HCT116 (cell line): ENCODE data around the gene MECP2. TPM values are rescaled to one million over a fixed set of nuclear protein-coding genes. Genes with fewer than 3 reads are reported as not detected.
"Not testable (repeated sequence)": the region's sequence is repeated elsewhere in the genome, so short reads cannot be mapped to it uniquely, and the experiment has no call there.

Experiments used
- ATAC-seq: fragments of 200-7000 bp; cut with Tn5 transposase; 2 replicates; pipeline ENCODE4 v1.9.1; 2020; ENCODE audit warnings: mild to moderate bottlenecking, moderate library complexity
- Bru-seq: library from RNA; stranded (reverse); fragments of 400-500 nt; gene quantifications from one replicate; lab custom pipeline; 2021; lab: Mats Ljungman, UMichigan
- BruChase-seq, 2 experiments: library from RNA; stranded (reverse); fragments of 400-500 nt; gene quantifications; one replicate each; lab custom pipeline; 2021; lab: Mats Ljungman, UMichigan
- BruUV-seq: library from RNA; stranded (reverse); fragments of 400-500 nt; replicated peaks from 2 replicates; lab custom pipeline; 2021; lab: Mats Ljungman, UMichigan
- CTCF ChIA-PET: fragments of 300-600 bp; sonication (Branson Sonifier 250); formaldehyde crosslinking; loops from one replicate; lab custom pipeline; 2021; ENCODE audit warnings: antibody characterized with exemption; lab: Charles Lee
- POLR2A ChIA-PET: fragments of 300-600, 350-600 bp; sonication (Branson Sonifier 250); formaldehyde crosslinking; loops from one replicate; lab custom pipeline; 2021; ENCODE audit warnings: antibody characterized with exemption; lab: Charles Lee
- RAD21 ChIA-PET, 2 experiments: fragments of 300-600 bp; sonication (Branson Sonifier 250); formaldehyde crosslinking; loops; one replicate each; lab custom pipeline; 2023; ENCODE audit warnings: low total read pairs in 2 of 2; ENCODE audit not compliant: uncharacterized antibody in 2 of 2, unreplicated experiment in 2 of 2, low non-redundant PET in 1 of 2; lab: Charles Lee
- DNase-seq: peaks from one replicate; pipeline ENCODE4 v3.0.0-alpha.2; 2010; ENCODE audit warnings: low read depth, low spot score
- H2AFZ ChIP-seq: fragments of 200-600 bp; shearing (Covaris generic), sonication (generic); 2 replicates; pipeline ENCODE4 v1.6.1; 2017; ENCODE audit warnings: low read depth, mixed run types, mixed read lengths, antibody characterized with exemption, low read length; ENCODE audit not compliant: poor library complexity, severe bottlenecking
- H3K27ac ChIP-seq: 2 replicates; pipeline ENCODE4 v1.5.1; 2012; ENCODE audit warnings: low read depth, low read length
- H3K27me3 ChIP-seq: fragments of 200-600 bp; sonication (generic); 2 replicates; pipeline ENCODE4 v1.6.1; 2016; ENCODE audit warnings: mixed run types, low read length, mixed read lengths; ENCODE audit not compliant: insufficient read depth
- H3K36me3 ChIP-seq, 2 experiments: fragments of 200-500 bp in 1 of 2; fragments of 200-600 bp in 1 of 2; sonication (Bioruptor generic) in 1 of 2; sonication (generic) in 1 of 2; 2 replicates each; pipeline versions ENCODE4 v1.5.1 to v1.6.1; 2014 to 2016; ENCODE audit warnings: low read length in 2 of 2, inconsistent platforms in 1 of 2, mixed read lengths in 1 of 2, mixed run types in 1 of 2; ENCODE audit not compliant: insufficient read depth in 2 of 2, control insufficient read depth in 1 of 2
- H3K4me1 ChIP-seq, 2 experiments: fragments of 200-600 bp in 1 of 2; sonication (generic) in 1 of 2; 2 replicates each; pipeline versions ENCODE4 v1.5.1 to v1.6.1; 2012 to 2017; ENCODE audit warnings: low read length in 2 of 2, inconsistent platforms in 1 of 2, mild to moderate bottlenecking in 1 of 2, mixed read lengths in 1 of 2, mixed run types in 1 of 2, moderate library complexity in 1 of 2; ENCODE audit not compliant: insufficient read depth in 2 of 2, control insufficient read depth in 1 of 2
- H3K4me2 ChIP-seq: fragments of 200-600 bp; sonication (generic); 2 replicates; pipeline ENCODE4 v1.6.1; 2017; ENCODE audit warnings: mixed run types, low read length, mixed read lengths
- H3K4me3 ChIP-seq, 2 experiments: fragments of 200-600 bp in 1 of 2; sonication (generic) in 1 of 2; replicated peaks in 1 of 2; 2 replicates each; pipeline ENCODE4 v1.5.1; 2011 to 2016; ENCODE audit warnings: low read length in 2 of 2, control low read depth in 1 of 2, low read depth in 1 of 2, mild to moderate bottlenecking in 1 of 2, mixed read lengths in 1 of 2, mixed run types in 1 of 2
- H3K79me2 ChIP-seq: fragments of 200-600 bp; sonication (generic); 2 replicates; pipeline ENCODE4 v1.6.1; 2017; ENCODE audit warnings: mild to moderate bottlenecking, mixed run types, low read length, moderate library complexity, mixed read lengths; ENCODE audit not compliant: insufficient read depth
- H3K9ac ChIP-seq: fragments of 200-600 bp; sonication (generic); 2 replicates; pipeline ENCODE4 v1.6.1; 2016; ENCODE audit warnings: low read length, mixed read lengths
- H3K9me2 ChIP-seq: fragments of 200-600 bp; sonication (generic), shearing (Covaris generic); 2 replicates; pipeline ENCODE4 v1.6.1; 2017; ENCODE audit warnings: mixed run types, mild to moderate bottlenecking, moderate library complexity; ENCODE audit not compliant: insufficient read depth
- H3K9me3 ChIP-seq, 2 experiments: fragments of 200-500 bp in 1 of 2; fragments of 200-600 bp in 1 of 2; sonication (Bioruptor generic) in 1 of 2; sonication (generic) in 1 of 2; 2 replicates each; pipeline ENCODE4 v1.6.1; 2014 to 2017; ENCODE audit warnings: low read length in 2 of 2, mixed read lengths in 2 of 2, inconsistent platforms in 1 of 2, low read depth in 1 of 2, mild to moderate bottlenecking in 1 of 2, mixed run types in 1 of 2, moderate library complexity in 1 of 2; ENCODE audit not compliant: control insufficient read depth in 1 of 2, insufficient read depth in 1 of 2
- H4K20me1 ChIP-seq: fragments of 200-600 bp; sonication (generic), shearing (Covaris generic); 2 replicates; pipeline ENCODE4 v1.6.1; 2017; ENCODE audit warnings: mixed run types, mild to moderate bottlenecking, moderate library complexity; ENCODE audit not compliant: insufficient read depth
- CEBPB ChIP-seq: IDR thresholded peaks from 2 replicates; pipeline ENCODE4 v1.6.1; 2012; ENCODE audit warnings: low read depth
- EGR1 ChIP-seq: IDR thresholded peaks from 2 replicates; pipeline ENCODE4 v1.6.1; 2012; ENCODE audit warnings: low read depth
- POLR2AphosphoS5 ChIP-seq: IDR thresholded peaks from 2 replicates; pipeline ENCODE4 v1.6.1; 2011; ENCODE audit warnings: mild to moderate bottlenecking, low read depth, low read length, moderate library complexity
- SIN3A ChIP-seq: IDR thresholded peaks from 2 replicates; pipeline ENCODE4 v1.6.1; 2012; ENCODE audit warnings: low read depth
- SP1 ChIP-seq: IDR thresholded peaks from 2 replicates; pipeline ENCODE4 v1.6.1; 2012; ENCODE audit warnings: low read depth
- YY1 ChIP-seq: IDR thresholded peaks from 2 replicates; pipeline ENCODE4 v1.6.1; 2011; ENCODE audit warnings: low read length, low read depth, moderate library complexity, mild to moderate bottlenecking; ENCODE audit not compliant: insufficient replicate concordance; ENCODE audit errors: extremely low read depth
- intact Hi-C: fragments of 100-400 bp; cut with micrococcal nuclease; formaldehyde crosslinking; loops from 2 replicates; pipeline ENCODE4 v1.10.0; 2022
- long read RNA-seq: library from polyadenylated mRNA; unstranded; transcript quantifications from one replicate; pipeline ENCODE4 v2.0.0, GENCODE V29; 2021; ENCODE audit not compliant: unreplicated experiment
- polyA plus RNA-seq: library from polyadenylated mRNA; unstranded; fragments of >200 nt; gene quantifications from 2 replicates; pipeline ENCODE4 v1.2.1, GENCODE V29; 2012; ENCODE audit warnings: missing spikeins
- total RNA-seq: library from RNA; stranded (reverse); gene quantifications from one replicate; pipeline ENCODE4 v1.2.1, GENCODE V29; 2021; ENCODE audit not compliant: unreplicated experiment
- TF ChIP-seq, protein P1 (sequence below): IDR thresholded peaks from 2 replicates; pipeline ENCODE4 v1.6.1; 2012

MECP2 gene
- total RNA-seq (32.4 TPM), Bru-seq, nascent RNA (percentile 74 among the genes with signal in this experiment), BruChase-seq, experiment 1, labeled RNA remaining after a 6-hour chase (percentile 87 among the genes with signal in this experiment), BruChase-seq, experiment 2, labeled RNA remaining after a 2-hour chase (percentile 81 among the genes with signal in this experiment)
- 12.5 and 13.7 TPM in 2 replicates for polyA plus RNA-seq
- long read RNA-seq, full-length matches to known transcripts: 11 of 34 reads
- long read RNA-seq, partial matches to known transcripts: 2 of 34 reads
- long read RNA-seq, other reads (novel, unspliced or antisense): 21 of 34 reads

DNA sequence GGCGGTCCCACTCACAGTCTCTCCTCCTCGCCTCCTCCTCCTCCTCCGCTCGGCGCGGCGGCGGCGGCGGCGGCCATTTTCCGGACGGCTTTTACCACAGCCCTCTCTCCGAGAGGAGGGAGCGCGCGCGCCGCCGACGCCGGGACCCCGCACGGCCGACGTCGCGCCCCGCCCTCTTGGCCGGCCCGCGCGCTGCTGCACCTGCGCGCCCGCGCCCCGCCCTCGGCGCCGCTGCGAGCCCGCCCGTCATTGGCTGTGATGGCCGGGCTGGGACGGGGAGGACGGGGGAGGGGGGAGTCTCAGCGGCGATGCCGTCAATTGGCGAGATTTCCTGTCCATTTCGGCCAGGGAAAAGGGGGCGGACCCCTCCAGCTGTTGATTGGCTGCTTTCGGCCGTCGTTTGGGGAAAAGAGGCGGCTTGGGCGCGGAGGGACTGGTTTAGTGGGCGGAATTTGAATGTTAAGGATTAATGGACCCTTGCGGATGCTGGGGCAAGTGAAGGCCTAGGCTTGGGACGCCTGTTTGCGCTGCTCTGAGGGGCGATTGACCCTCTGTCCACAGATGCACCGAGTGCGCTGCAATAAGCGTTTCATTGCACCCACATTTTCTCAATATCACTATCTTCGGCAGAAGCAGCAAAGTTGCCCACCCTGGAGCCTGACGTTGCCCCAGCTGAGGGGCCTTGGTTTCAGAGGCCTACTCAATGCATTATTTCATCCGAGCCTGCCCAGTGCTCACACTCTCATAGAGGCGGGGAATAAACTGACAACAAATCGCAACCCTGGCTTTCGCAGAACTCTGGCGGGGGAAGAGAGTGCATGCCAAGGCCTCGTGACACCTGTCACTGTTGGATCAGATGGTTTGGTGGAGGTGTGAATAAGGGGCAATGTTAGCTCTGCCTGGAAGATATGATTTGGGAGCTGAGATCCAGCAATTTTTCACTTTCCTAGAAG is at the start of gene MECP2:
TSS of gene MECP2 (minus strand) at position 129 of the 953 bp plus-strand sequence.
- ChIA-PET RAD21 (no interaction called here), POLR2A (no interaction called here), CTCF (no interaction called here)
- DNase-seq: peak; percentile 80
- H3K27ac ChIP-seq: peak within 1 kb of the TSS; percentile 58
- H3K4me1 ChIP-seq: peaks cover 8 to 15% of the 10 kb centered on the region in 2 experiments
- no peaks in the 10 kb centered on the region for H3K9me3 ChIP-seq
- BruUV-seq: no TSS peak
- peak; percentile 94 for ATAC-seq
- TF ChIP-seq SP1 (peak; percentile 89), POLR2AphosphoS5 (peak; percentile 49; the same call in 1 of the 2 replicates), YY1 (peak; percentile 79), CEBPB (no peak), EGR1 (peak; percentile 23; the same call in 1 of the 2 replicates), SIN3A (no peak)
- TF ChIP-seq, protein P1, sequence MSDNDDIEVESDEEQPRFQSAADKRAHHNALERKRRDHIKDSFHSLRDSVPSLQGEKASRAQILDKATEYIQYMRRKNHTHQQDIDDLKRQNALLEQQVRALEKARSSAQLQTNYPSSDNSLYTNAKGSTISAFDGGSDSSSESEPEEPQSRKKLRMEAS: peak; percentile 18; the same call in 1 of the 2 replicates
- intact Hi-C loops: no loop called here
- H3K4me2 ChIP-seq: peak within 1 kb of the TSS; percentile 76
- H3K4me3 ChIP-seq: peak within 1 kb of the TSS; percentile 63 to 64
- no peaks in the 10 kb centered on the region for H3K9me2 ChIP-seq
- H3K79me2 ChIP-seq: peaks cover 41% of the 10 kb centered on the region
- H4K20me1 ChIP-seq: no peaks in the 10 kb centered on the region
- H3K36me3 ChIP-seq: no peaks in the 10 kb centered on the region
- H3K9ac ChIP-seq: peak within 1 kb of the TSS; percentile 65
- no peaks in the 10 kb centered on the region for H3K27me3 ChIP-seq
- H2AFZ ChIP-seq: peak within 1 kb of the TSS; percentile 35

DNA sequence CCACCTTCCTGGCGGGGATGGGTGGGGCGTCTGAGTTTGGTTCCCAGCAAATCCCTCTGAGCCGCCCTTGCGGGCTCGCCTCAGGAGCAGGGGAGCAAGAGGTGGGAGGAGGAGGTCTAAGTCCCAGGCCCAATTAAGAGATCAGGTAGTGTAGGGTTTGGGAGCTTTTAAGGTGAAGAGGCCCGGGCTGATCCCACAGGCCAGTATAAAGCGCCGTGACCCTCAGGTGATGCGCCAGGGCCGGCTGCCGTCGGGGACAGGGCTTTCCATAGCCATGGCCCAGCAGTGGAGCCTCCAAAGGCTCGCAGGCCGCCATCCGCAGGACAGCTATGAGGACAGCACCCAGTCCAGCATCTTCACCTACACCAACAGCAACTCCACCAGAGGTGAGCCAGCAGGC is 46.5 kb upstream of the MECP2 start, which contains the start of gene OPN1LW:
TSS of gene OPN1LW (plus strand) at position 234 of the 400 bp plus-strand sequence. CDS start at position 275, 41 bp downstream.
- H3K9ac ChIP-seq, H3K4me1 ChIP-seq, H3K27ac ChIP-seq, H4K20me1 ChIP-seq, H3K36me3 ChIP-seq, CTCF ChIA-PET, H3K79me2 ChIP-seq, DNase-seq, POLR2A ChIA-PET, ATAC-seq, H3K9me2 ChIP-seq, H3K9me3 ChIP-seq, H3K27me3 ChIP-seq, H3K4me2 ChIP-seq, BruUV-seq, intact Hi-C loops, RAD21 ChIA-PET, H3K4me3 ChIP-seq, H2AFZ ChIP-seq: not testable (repeated sequence)
